ENCODE measurements around the gene CDH4. TPM values are rescaled to one million over a fixed set of nuclear protein-coding genes. Genes with fewer than 3 reads are reported as not detected.
A peak's percentile ranks its signal among the peaks of the same experiment; 100 is the strongest.

CDH4 gene
- total RNA-seq, 4 donors from 2014 or later = 0.71 to 4.2 (median 2.9) TPM

- 81% methylated on average over 19 to 27 of the region's 28 CpGs for WGBS, 2 donors
- no peak overlapping the region for H3K4me3 ChIP-seq (ENCODE audit: low read depth, poor library complexity, severe bottlenecking)
- intact Hi-C loops (cut with DNase I; ENCODE audit: low total_unique reads) = no loop called here
- TF ChIP-seq CTCF (IDR thresholded peaks at IDR 0.05) (no peak), POLR2A (IDR thresholded peaks at IDR 0.05) (no peak)
- DNase-seq (ENCODE audit: low spot score in 2 of 2) = no peak
Measured at GRCh38 chr20:61930776-61931475, 678.9 kb downstream of the CDH4 start.

DNA sequence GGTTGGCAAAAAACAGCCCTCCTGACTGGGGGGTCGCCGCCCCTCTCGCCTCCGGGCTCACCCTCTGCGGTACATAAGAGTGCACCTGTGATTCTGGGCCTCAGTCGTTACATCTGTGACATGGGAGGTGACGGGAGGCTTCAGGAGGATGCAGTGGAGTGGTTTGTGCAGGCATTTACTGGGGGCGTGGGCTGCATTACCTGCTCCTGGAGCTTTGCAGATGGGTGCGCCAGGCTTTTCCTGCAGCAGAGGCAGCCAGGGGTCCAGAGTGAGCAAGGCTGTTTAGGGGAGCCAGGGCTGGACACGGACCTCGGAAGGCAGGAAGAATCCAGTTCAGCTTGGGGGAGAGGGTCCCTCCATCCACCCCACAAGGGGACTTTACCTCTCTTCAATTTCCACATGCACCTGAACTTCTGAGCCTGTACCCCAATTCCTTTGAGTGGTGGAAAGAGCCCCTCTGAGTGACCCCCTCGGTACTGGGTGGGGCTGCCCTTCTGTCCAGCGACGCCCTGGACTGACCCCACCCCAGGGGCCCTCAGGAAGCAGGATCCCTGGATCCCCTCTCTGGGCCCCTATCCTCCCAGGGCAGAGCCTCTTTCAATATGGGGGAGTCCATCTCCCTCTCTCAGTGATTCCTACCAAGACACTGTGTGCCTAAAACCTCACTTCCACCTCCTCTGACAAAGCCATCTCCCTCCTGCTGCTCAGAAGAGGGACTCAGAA is 679.6 kb downstream of the CDH4 start:
- TF ChIP-seq CTCF (IDR thresholded peaks at IDR 0.05) = no peak
- TF ChIP-seq POLR2A (IDR thresholded peaks at IDR 0.05) = no peak
- no peak for DNase-seq (ENCODE audit: low spot score in 2 of 2)
- WGBS, 2 donors = 79 to 86% methylated on average over 14 of the region's 14 CpGs
- no peak overlapping the region for H3K4me3 ChIP-seq (ENCODE audit: low read depth, poor library complexity, severe bottlenecking)
- intact Hi-C loops (cut with DNase I; ENCODE audit: low total_unique reads) = no loop called here

GRCh38 chr20:61932199-61932592 is 680.1 kb downstream of the CDH4 start:
- TF ChIP-seq POLR2A (IDR thresholded peaks at IDR 0.05) (no peak), CTCF (IDR thresholded peaks at IDR 0.05) (no peak)
- DNase-seq (ENCODE audit: low spot score in 2 of 2) = no peak
- H3K4me3 ChIP-seq (ENCODE audit: low read depth, poor library complexity, severe bottlenecking) = no peak overlapping the region
- intact Hi-C loops (cut with DNase I; ENCODE audit: low total_unique reads) = no loop called here
- WGBS, 2 donors = 79 to 85% methylated on average over 9 of the region's 9 CpGs

- peak in 1 of 2 donors; percentile 25 for DNase-seq (ENCODE audit: low spot score in 2 of 2)
- TF ChIP-seq CTCF (IDR thresholded peaks at IDR 0.05) (no peak), POLR2A (IDR thresholded peaks at IDR 0.05) (no peak)
Measured at GRCh38 chr20:61932711-61933480, 680.8 kb downstream of the CDH4 start.

DNA sequence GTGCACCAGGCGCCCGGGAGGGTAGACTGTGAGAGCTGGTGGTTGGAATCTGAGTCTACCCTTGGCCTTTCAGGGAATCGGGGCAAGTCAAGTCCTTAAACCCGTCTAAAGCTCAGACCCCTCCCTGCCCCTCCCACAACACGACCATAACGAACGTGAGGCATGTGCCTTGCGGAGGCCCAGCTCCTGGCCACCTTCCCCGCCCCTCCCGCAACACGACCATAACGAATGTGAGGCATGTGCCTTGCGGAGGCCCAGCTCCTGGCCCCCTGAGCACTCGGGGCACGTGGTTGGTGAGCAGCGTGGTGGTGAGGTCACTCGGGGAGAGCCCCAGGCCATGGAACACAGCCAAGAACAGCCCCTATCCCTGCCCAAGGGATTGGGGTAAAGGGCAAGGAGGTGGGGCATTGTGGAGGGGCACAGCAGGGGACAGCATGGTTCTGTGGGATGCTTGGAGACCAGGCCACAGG is 681.5 kb downstream of the CDH4 start:
- no peak for TF ChIP-seq POLR2A (IDR thresholded peaks at IDR 0.05)
- no peak for TF ChIP-seq CTCF (IDR thresholded peaks at IDR 0.05)
- DNase-seq (ENCODE audit: low spot score in 2 of 2) = peak in 1 of 2 donors; percentile 77
- intact Hi-C loops (cut with DNase I; ENCODE audit: low total_unique reads) = no loop called here
- 56 to 72% methylated on average over 17 of the region's 17 CpGs for WGBS, 2 donors
- no peak overlapping the region for H3K4me3 ChIP-seq (ENCODE audit: low read depth, poor library complexity, severe bottlenecking)

More at GRCh38 chr20:61932711-61933480, 680.8 kb downstream of the CDH4 start:
- no peak overlapping the region for H3K4me3 ChIP-seq (ENCODE audit: low read depth, poor library complexity, severe bottlenecking)
- intact Hi-C loops (cut with DNase I; ENCODE audit: low total_unique reads) = no loop called here
- 83 to 88% methylated on average over 36 to 38 of the region's 38 CpGs for WGBS, 2 donors
